ENCODE results near the gene MRM2. TPM values are rescaled to one million over a fixed set of nuclear protein-coding genes. Genes with fewer than 3 reads are reported as not detected.

MRM2 gene
- total RNA-seq, result 10 to 100 TPM in 4 of 6 experiments, 1 to 10 TPM in 2; 9.5 to 14.6 (median 11.5) TPM
- long read RNA-seq, partial matches to known transcripts, result 2 of 7 reads
- long read RNA-seq, other reads (novel, unspliced or antisense), result 2 of 7 reads

- WGBS (ENCODE audit: insufficient coverage, low coverage, low lambda C conversion rate, missing lambda C conversion rate), result under 1% methylated on average over 39 of the region's 81 CpGs
- DNase-seq (peak; percentile 87 to 90 (median 89)), ATAC-seq (peak; percentile 93 to 96 (median 96))
- Histone ChIP-seq H3K27me3 (no peaks in the 10 kb centered on the region), H3K36me3 (peaks cover 0 to 20% (median 5%) of the 10 kb centered on the region in 4 donors), H3K4me3 (peak within 1 kb of the TSS; percentile 80 to 99 (median 99)), H3K9me3 (no peaks in the 10 kb centered on the region), H3K27ac (peak within 1 kb of the TSS; percentile 34 to 40 (median 40)), H3K4me1 (peaks cover 0 to 17% (median 0%) of the 10 kb centered on the region in 4 donors)
- TF ChIP-seq, protein P1, sequence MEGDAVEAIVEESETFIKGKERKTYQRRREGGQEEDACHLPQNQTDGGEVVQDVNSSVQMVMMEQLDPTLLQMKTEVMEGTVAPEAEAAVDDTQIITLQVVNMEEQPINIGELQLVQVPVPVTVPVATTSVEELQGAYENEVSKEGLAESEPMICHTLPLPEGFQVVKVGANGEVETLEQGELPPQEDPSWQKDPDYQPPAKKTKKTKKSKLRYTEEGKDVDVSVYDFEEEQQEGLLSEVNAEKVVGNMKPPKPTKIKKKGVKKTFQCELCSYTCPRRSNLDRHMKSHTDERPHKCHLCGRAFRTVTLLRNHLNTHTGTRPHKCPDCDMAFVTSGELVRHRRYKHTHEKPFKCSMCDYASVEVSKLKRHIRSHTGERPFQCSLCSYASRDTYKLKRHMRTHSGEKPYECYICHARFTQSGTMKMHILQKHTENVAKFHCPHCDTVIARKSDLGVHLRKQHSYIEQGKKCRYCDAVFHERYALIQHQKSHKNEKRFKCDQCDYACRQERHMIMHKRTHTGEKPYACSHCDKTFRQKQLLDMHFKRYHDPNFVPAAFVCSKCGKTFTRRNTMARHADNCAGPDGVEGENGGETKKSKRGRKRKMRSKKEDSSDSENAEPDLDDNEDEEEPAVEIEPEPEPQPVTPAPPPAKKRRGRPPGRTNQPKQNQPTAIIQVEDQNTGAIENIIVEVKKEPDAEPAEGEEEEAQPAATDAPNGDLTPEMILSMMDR (IDR thresholded peaks at IDR 0.05), result no peak
- peak; percentile 59 for TF ChIP-seq POLR2A (IDR thresholded peaks at IDR 0.05)
- intact Hi-C loops (cut with DNase I), result loop anchor here in 1 of 2 donors (10.0 kb wide), 1 partner anchor 113 kb away; the partner anchor contains the start of gene EIF3B
Observed at GRCh38 chr7:2241580-2242540, at the start of gene MRM2, which contains the start of gene NUDT1. MRM2 (minus strand) TSS chr7:2242205; CDS start chr7:2242169, 36 bp downstream. NUDT1 (plus strand) TSS chr7:2242226; CDS start chr7:2244575, 2,349 bp downstream.

DNA sequence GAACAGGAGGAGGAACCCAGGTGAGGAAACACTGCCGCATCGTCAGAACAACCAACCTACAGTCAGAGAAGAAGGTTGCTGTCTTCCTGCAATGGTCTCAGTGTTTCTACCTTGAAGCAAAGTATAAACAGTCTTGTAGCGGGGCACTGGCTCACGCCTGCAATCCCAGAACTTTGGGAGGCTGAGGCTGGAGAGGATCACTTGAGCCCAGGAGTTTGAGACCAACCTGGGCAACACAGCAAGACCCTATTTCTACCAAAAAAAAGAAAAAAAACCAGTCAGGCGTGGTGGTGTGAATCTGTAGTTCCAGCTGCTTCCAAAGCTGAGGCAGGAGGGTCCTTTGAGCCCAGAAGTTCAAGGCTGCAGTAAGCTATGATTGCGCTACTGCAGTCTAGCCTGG lies 48.9 kb upstream of the MRM2 start:
- intact Hi-C loops (cut with DNase I), result no loop called here
- no peak for DNase-seq
- 95% methylated on average over 4 of the region's 6 CpGs for WGBS (ENCODE audit: insufficient coverage, low coverage, low lambda C conversion rate, missing lambda C conversion rate)
- no peak for ATAC-seq
- Histone ChIP-seq H3K27me3 (no peaks in the 10 kb centered on the region), H3K9me3 (no peaks in the 10 kb centered on the region), H3K27ac (no peak overlapping the region), H3K4me1 (no peaks in the 10 kb centered on the region), H3K4me3 (no peak overlapping the region), H3K36me3 (no peaks in the 10 kb centered on the region)
- no peak for TF ChIP-seq POLR2A (IDR thresholded peaks at IDR 0.05)
- TF ChIP-seq, protein P1 (IDR thresholded peaks at IDR 0.05), result no peak

DNA sequence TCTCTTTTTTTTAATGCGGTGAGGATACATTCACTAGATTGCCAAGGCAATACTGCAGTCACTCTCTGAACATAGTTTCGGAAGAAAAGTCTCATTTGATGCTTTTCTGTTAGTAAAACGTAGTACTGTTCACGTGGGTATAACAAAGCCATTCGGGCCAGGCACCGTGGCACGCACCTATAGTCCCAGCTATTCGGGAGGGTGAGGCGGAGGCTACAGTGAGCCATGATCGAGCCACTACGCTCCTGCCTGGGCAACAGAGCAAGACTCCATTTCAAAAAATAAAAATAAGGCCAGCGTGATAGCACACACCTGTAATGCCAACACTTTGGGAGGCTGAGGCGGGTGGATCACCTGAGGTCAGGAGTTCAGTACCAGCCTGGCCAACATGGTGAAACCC lies 47.6 kb upstream of the MRM2 start:
- H3K4me3 ChIP-seq, result no peak overlapping the region
- H3K36me3 ChIP-seq, result no peaks in the 10 kb centered on the region
- intact Hi-C loops (cut with DNase I), result no loop called here
- TF ChIP-seq, protein P1 (IDR thresholded peaks at IDR 0.05), result no peak
- TF ChIP-seq POLR2A (IDR thresholded peaks at IDR 0.05), result no peak
- no peaks in the 10 kb centered on the region for H3K27me3 ChIP-seq
- DNase-seq (no peak), ATAC-seq (no peak)
- H3K4me1 ChIP-seq, result no peaks in the 10 kb centered on the region
- WGBS (ENCODE audit: insufficient coverage, low coverage, low lambda C conversion rate, missing lambda C conversion rate), result 79% methylated on average over 7 of the region's 13 CpGs
- H3K9me3 ChIP-seq, result no peaks in the 10 kb centered on the region
- no peak overlapping the region for H3K27ac ChIP-seq

GRCh38 chr7:2289111-2289586 lies 47.1 kb upstream of the MRM2 start:
- Histone ChIP-seq H3K27me3 (no peaks in the 10 kb centered on the region), H3K36me3 (no peaks in the 10 kb centered on the region), H3K9me3 (no peaks in the 10 kb centered on the region), H3K4me1 (no peaks in the 10 kb centered on the region), H3K4me3 (no peak overlapping the region), H3K27ac (no peak overlapping the region)
- intact Hi-C loops (cut with DNase I), result no loop called here
- 93% methylated on average over 8 of the region's 20 CpGs for WGBS (ENCODE audit: insufficient coverage, low coverage, low lambda C conversion rate, missing lambda C conversion rate)
- ATAC-seq, result no peak
- no peak for DNase-seq
- no peak for TF ChIP-seq POLR2A (IDR thresholded peaks at IDR 0.05)
- TF ChIP-seq, protein P1 (IDR thresholded peaks at IDR 0.05), result no peak

Data from right lobe of liver (tissue), 6 donors.